ENCODE data around the gene GON7. TPM values are rescaled to one million over a fixed set of nuclear protein-coding genes. Genes with fewer than 3 reads are reported as not detected.

The GON7 gene
- total and polyA plus RNA-seq, 2 of the 8 experiments (the other 6 are each of a cell fraction or from before 2014, with no cell fraction given) = 3.8 to 9.9 TPM

DNA sequence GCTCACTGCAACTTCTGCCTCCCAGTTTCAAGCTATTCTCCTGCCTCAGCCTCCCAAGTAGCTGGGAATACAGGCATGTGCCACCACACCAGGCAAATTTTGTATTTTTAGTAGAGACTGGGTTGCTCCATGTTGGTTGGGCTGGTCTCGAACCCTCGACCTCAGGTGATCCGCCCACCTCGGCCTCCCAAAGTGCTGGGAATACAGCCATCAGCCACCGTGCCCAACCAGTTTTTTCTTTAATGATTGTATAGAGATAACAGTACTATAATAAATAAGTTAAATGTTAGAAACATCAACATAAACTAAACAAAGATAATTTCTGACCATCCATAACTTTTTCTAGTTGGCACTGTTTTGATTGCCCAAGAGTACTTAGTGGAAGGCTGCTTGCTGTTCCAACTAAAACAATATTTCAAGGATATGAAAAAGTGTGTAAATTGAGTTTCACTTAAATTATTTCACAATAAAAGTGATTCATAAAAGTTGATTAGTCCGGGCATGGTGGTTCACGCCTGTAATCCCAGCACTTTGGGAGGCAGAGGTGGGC lies 5.6 kb downstream of the GON7 start:
- no peak overlapping the region for H2BK15ac ChIP-seq (ENCODE audit: low read length)
- H4K5ac ChIP-seq (ENCODE audit: insufficient read length, low read depth, low read length) = no peak overlapping the region
- no peak overlapping the region for H2BK12ac ChIP-seq (ENCODE audit: low read depth, low read length)
- H2BK5ac ChIP-seq (ENCODE audit: low read depth, low read length) = no peak overlapping the region
- H3K14ac ChIP-seq (ENCODE audit: insufficient read length) = no peak overlapping the region
- H2AFZ ChIP-seq (ENCODE audit: low read length) = no peak overlapping the region
- H3K4me3 ChIP-seq (ENCODE audit: extremely low read depth in 1 of 4, insufficient read depth in 2 of 4, low read depth in 3 of 4, low read length in 4 of 4) = no peak overlapping the region
- no peaks in the 10 kb centered on the region for H3K27me3 ChIP-seq (replicated peaks in 1 of 4; ENCODE audit: control insufficient read depth in 3 of 4, extremely low read depth in 1 of 4, insufficient read depth in 3 of 4, low read length in 3 of 4)
- H3K4me1 ChIP-seq (replicated peaks in 1 of 4; ENCODE audit: control insufficient read depth in 3 of 4, insufficient read depth in 4 of 4, low read length in 3 of 4) = 0 out of 7 replicates have a peak, but pooled peaks cover 0 to 2% (median 0%) of the 10 kb centered on the region in 4 experiments
- H2BK20ac ChIP-seq (ENCODE audit: low read length) = no peak overlapping the region
- H3K79me1 ChIP-seq (ENCODE audit: low read depth, low read length) = no peaks in the 10 kb centered on the region; the same call in 1 of the 2 replicates
- no peak overlapping the region for H3K9ac ChIP-seq (replicated peaks in 1 of 4; ENCODE audit: extremely low read depth in 1 of 4, low read depth in 3 of 4, low read length in 3 of 4)
- H2AK5ac ChIP-seq (ENCODE audit: low read depth, low read length) = no peak overlapping the region
- WGBS, 2 experiments (ENCODE audit: extremely low coverage in 1 of 2, insufficient coverage in 1 of 2, insufficient read length in 1 of 2, insufficient replicate concordance in 2 of 2, low coverage in 1 of 2, low lambda C conversion rate in 2 of 2, missing lambda C conversion rate in 1 of 2) = 96% methylated on average over 7 of the region's 7 CpGs; no CpG with 5 or more reads in 1 of the 2 experiments
- H4K20me1 ChIP-seq (replicated peaks in 1 of 2; ENCODE audit: control insufficient read depth in 1 of 2, insufficient read depth in 2 of 2, low read length in 2 of 2) = no peaks in the 10 kb centered on the region
- H3K9me3 ChIP-seq (ENCODE audit: insufficient read depth in 2 of 2, low read depth in 1 of 2, low read length in 1 of 2) = no peaks in the 10 kb centered on the region
- no peak overlapping the region for H3K18ac ChIP-seq (ENCODE audit: extremely low read depth, low read length)
- H4K91ac ChIP-seq (replicated peaks; ENCODE audit: insufficient read length, low read length) = no peak overlapping the region
- H3K56ac ChIP-seq (replicated peaks; ENCODE audit: insufficient read length, low read depth, low read length) = no peak overlapping the region
- no peak overlapping the region for H3K4me2 ChIP-seq (ENCODE audit: insufficient read depth in 1 of 2, low read depth in 2 of 2, low read length in 2 of 2)
- FAIRE-seq = no peak
- no peak for DNase-seq (ENCODE audit: low read depth in 1 of 2, low spot score in 2 of 2)
- no peak overlapping the region for H3K27ac ChIP-seq (ENCODE audit: low read depth, low read length)
- H3K79me2 ChIP-seq (ENCODE audit: control insufficient read depth in 1 of 2, insufficient read depth in 2 of 2, low read length in 2 of 2) = peaks cover 0 to 5% of the 10 kb centered on the region in 2 experiments; a peak in 3 of 4 replicates
- no peak overlapping the region for H2BK120ac ChIP-seq (replicated peaks; ENCODE audit: low read depth, low read length)
- H3K23me2 ChIP-seq (ENCODE audit: low read depth, low read length) = no peaks in the 10 kb centered on the region
- no peak overlapping the region for H4K8ac ChIP-seq (ENCODE audit: extremely low read depth, insufficient read depth, low read length)
- ChIA-PET POLR2A (ENCODE audit: partially characterized antibody) (interaction anchor here (1.1 kb wide), 1 partner anchor 63 kb away, joined by 4 read pairs; no protein-coding TSS in a partner anchor), CTCF (ENCODE audit: partially characterized antibody) (interaction anchor here (1.4 kb wide), 1 partner anchor 88 kb away, joined by 4 read pairs; no protein-coding TSS in a partner anchor)
- no peak overlapping the region for H3K23ac ChIP-seq (ENCODE audit: insufficient read length)
- H3K4ac ChIP-seq (replicated peaks; ENCODE audit: insufficient read length, low read depth, low read length) = no peak overlapping the region
- H3K36me3 ChIP-seq (ENCODE audit: control insufficient read depth in 2 of 4, insufficient read depth in 4 of 4, low read length in 3 of 4) = no peaks in the 10 kb centered on the region
- TF ChIP-seq TCF12 (IDR thresholded peaks at IDR 0.05; ENCODE audit: low read depth, low read length) = no peak
- TF ChIP-seq ASH2L (IDR thresholded peaks at IDR 0.05; ENCODE audit: low read length) = no peak
